IPS-18c (cell line): Measurements from ENCODE around the gene KSR1.
A peak's percentile ranks its signal among the peaks of the same experiment; 100 is the strongest.
"Not testable (repeated sequence)": the region's sequence is repeated elsewhere in the genome, so short reads cannot be mapped to it uniquely, and the experiment has no call there.

Experiments
- H3K4me3 ChIP-seq: 2 replicates; pipeline ENCODE4 v1.7.0; 2013; ENCODE audit warnings: low read depth, mild to moderate bottlenecking, low read length, moderate library complexity; ENCODE audit not compliant: insufficient read depth
- H3K9me3 ChIP-seq: one replicate; pipeline ENCODE4 v1.6.1; 2013; ENCODE audit warnings: mild to moderate bottlenecking, low read length, moderate library complexity; ENCODE audit not compliant: control insufficient read depth, insufficient read depth

The KSR1 gene

GRCh38 chr17:27455914-27456680 lies at the start of gene KSR1:
TSS of gene KSR1 (plus strand) at chr17:27456448. CDS start at chr17:27456644, 196 bp downstream.
- H3K9me3 ChIP-seq: no peaks in the 10 kb centered on the region
- peak within 1 kb of the TSS; percentile 82 for H3K4me3 ChIP-seq

GRCh38 chr17:27407916-27408864 lies 48.1 kb upstream of the KSR1 start:
- H3K4me3 ChIP-seq: no peak overlapping the region
- no peaks in the 10 kb centered on the region for H3K9me3 ChIP-seq

- Histone ChIP-seq H3K4me3 (no peak overlapping the region), H3K9me3 (no peaks in the 10 kb centered on the region)
These were observed 47.4 kb upstream of the KSR1 start for GRCh38 chr17:27408891-27409290.

GRCh38 chr17:27412158-27412557 lies 44.1 kb upstream of the KSR1 start:
- H3K4me3 ChIP-seq, H3K9me3 ChIP-seq: not testable (repeated sequence)

GRCh38 chr17:27413315-27413714 lies 42.9 kb upstream of the KSR1 start:
- no peaks in the 10 kb centered on the region for H3K9me3 ChIP-seq
- no peak overlapping the region for H3K4me3 ChIP-seq

GRCh38 chr17:27413792-27414191 lies 42.5 kb upstream of the KSR1 start:
- no peak overlapping the region for H3K4me3 ChIP-seq
- no peaks in the 10 kb centered on the region for H3K9me3 ChIP-seq

- Histone ChIP-seq H3K4me3 (no peak overlapping the region), H3K9me3 (no peaks in the 10 kb centered on the region)
These were observed 42.0 kb upstream of the KSR1 start for GRCh38 chr17:27414271-27414670.

- no peak overlapping the region for H3K4me3 ChIP-seq
- H3K9me3 ChIP-seq: no peaks in the 10 kb centered on the region
These were observed 41.6 kb upstream of the KSR1 start for GRCh38 chr17:27414694-27415093.

- no peak overlapping the region for H3K4me3 ChIP-seq
- H3K9me3 ChIP-seq: no peaks in the 10 kb centered on the region
These were observed 41.0 kb upstream of the KSR1 start for GRCh38 chr17:27415120-27415795.

GRCh38 chr17:27417596-27418365 lies 38.5 kb upstream of the KSR1 start:
- Histone ChIP-seq H3K9me3 (no peaks in the 10 kb centered on the region), H3K4me3 (no peak overlapping the region)

GRCh38 chr17:27418366-27418615 lies 38.0 kb upstream of the KSR1 start:
- Histone ChIP-seq H3K4me3 (no peak overlapping the region), H3K9me3 (no peaks in the 10 kb centered on the region)

GRCh38 chr17:27419156-27419555 lies 37.1 kb upstream of the KSR1 start:
- Histone ChIP-seq H3K9me3 (peaks cover 2% of the 10 kb centered on the region), H3K4me3 (no peak overlapping the region)

- Histone ChIP-seq H3K9me3 (peaks cover 2% of the 10 kb centered on the region), H3K4me3 (no peak overlapping the region)
These were observed 35.9 kb upstream of the KSR1 start for GRCh38 chr17:27420211-27420950.

GRCh38 chr17:27421111-27421510 lies 35.1 kb upstream of the KSR1 start:
- H3K4me3 ChIP-seq: no peak overlapping the region
- peaks cover 2% of the 10 kb centered on the region for H3K9me3 ChIP-seq

GRCh38 chr17:27421626-27422025 lies 34.6 kb upstream of the KSR1 start:
- H3K9me3 ChIP-seq, H3K4me3 ChIP-seq: not testable (repeated sequence)

GRCh38 chr17:27422601-27423000 lies 33.6 kb upstream of the KSR1 start:
- H3K4me3 ChIP-seq: no peak overlapping the region
- peaks cover 2% of the 10 kb centered on the region for H3K9me3 ChIP-seq

- Histone ChIP-seq H3K9me3 (peaks cover 2% of the 10 kb centered on the region), H3K4me3 (no peak overlapping the region)
These were observed 32.6 kb upstream of the KSR1 start for GRCh38 chr17:27423651-27424050.
